ENCODE results near the gene CEP63.

GRCh38 chr3:134619884-134620445 is 134.1 kb downstream of the CEP63 start:
- TF ChIP-seq POLR2AphosphoS5 (IDR thresholded peaks at IDR 0.05): no peak
- no peak for TF ChIP-seq POLR2A (IDR thresholded peaks at IDR 0.05)

Data from breast epithelium (tissue), 3 donors.